Fibroblast of skin of left quadriceps (primary cell): ENCODE results near the gene FCN1.

ENCODE experiments used
- DNase-seq, 2 experiments: peaks; one replicate each; pipeline ENCODE4 v3.0.0-alpha.2; 2013; ENCODE audit warnings: low read depth in 2 of 2

The FCN1 gene

GRCh38 chr9:134951461-134951860 is 33.7 kb upstream of the FCN1 start:
- no peak for DNase-seq

DNA sequence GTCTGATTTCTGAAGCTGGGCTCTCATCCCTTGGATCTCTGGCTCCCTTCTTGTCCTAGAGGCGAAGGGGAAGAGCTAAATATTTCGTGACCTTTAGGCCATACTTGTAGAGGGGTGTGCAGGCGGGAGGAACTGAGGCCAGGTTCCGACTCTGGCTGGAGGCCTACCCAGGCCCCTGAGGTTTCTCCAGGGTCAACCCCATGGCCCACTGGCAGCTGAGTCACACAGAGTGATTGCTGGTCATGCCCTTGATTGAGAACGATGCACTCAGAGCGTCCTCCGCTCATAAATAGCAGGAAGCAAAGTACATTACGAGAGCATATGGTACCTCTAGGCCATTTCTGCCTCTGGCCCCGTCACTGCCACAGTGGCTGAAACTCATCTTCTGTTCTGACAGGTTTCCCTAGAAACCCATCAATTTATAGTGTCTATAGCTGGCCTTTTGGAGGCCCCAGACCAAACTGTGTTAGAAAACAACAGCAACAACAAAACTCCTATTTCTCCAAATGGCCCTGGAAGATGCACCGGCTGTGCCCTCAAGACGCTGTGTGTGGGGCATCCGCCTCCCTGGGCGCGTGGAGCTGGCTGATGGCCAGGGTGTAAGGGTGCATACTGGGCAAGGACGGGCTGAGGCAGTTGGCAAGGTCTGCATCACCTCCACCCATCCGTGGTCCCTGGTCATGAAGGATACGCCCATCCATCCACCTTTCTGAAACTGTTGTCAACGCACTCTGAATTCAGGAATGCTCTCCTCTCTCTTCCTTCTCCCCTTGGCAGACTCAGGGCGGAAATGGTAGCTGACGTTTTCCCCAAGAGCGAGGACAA is 32.9 kb upstream of the FCN1 start:
- no peak for DNase-seq

- DNase-seq, result no peak
These were observed 32.1 kb upstream of the FCN1 start for GRCh38 chr9:134949681-134950385.

- no peak for DNase-seq
These were observed 30.4 kb upstream of the FCN1 start for GRCh38 chr9:134948149-134948548.

- no peak for DNase-seq
These were observed 29.7 kb upstream of the FCN1 start for GRCh38 chr9:134947265-134947955.

DNA sequence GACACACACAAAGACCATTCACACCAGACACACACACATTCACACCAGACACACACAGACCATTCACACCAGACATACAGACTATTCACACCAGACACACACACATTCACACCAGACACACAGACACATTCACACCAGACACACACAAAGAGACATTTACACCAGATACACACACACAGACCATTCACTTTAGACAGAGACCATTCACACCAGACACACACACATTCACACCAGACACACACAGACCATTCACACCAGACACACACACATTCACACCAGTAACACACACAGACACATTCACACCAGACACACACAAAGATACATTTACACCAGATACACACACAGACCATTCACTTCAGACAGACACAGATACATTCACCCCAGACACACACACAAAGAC is 29.0 kb upstream of the FCN1 start:
- DNase-seq, result no peak

- no peak for DNase-seq
These were observed 28.0 kb upstream of the FCN1 start for GRCh38 chr9:134945509-134946275.

- DNase-seq, result no peak
These were observed 27.2 kb upstream of the FCN1 start for GRCh38 chr9:134944916-134945315.

GRCh38 chr9:134944351-134944802 is 26.7 kb upstream of the FCN1 start:
- DNase-seq, result no peak

GRCh38 chr9:134943836-134944235 is 26.1 kb upstream of the FCN1 start:
- DNase-seq, result no peak

GRCh38 chr9:134943411-134943810 is 25.7 kb upstream of the FCN1 start:
- DNase-seq, result no peak

DNA sequence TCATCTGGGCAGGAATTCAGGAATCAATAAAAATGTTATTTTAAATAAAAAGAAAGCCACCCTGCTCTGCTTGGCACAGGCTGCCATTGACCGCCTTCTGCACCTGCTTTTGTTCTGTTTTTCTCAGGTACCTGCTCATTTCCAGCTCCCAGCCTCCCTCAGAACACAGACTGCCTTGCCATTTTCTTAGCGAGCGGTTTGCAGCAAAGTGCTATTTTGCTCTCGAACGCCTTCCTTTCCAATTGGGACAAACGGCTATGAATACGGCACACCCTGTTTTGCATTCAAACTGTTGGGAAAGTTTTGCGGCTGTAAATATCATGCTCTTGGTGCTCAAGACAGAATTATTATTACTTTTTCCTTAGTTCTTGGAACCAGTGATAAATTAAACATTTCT is 25.1 kb upstream of the FCN1 start:
- no peak for DNase-seq

- no peak for DNase-seq
These were observed 24.5 kb upstream of the FCN1 start for GRCh38 chr9:134942011-134942787.

DNA sequence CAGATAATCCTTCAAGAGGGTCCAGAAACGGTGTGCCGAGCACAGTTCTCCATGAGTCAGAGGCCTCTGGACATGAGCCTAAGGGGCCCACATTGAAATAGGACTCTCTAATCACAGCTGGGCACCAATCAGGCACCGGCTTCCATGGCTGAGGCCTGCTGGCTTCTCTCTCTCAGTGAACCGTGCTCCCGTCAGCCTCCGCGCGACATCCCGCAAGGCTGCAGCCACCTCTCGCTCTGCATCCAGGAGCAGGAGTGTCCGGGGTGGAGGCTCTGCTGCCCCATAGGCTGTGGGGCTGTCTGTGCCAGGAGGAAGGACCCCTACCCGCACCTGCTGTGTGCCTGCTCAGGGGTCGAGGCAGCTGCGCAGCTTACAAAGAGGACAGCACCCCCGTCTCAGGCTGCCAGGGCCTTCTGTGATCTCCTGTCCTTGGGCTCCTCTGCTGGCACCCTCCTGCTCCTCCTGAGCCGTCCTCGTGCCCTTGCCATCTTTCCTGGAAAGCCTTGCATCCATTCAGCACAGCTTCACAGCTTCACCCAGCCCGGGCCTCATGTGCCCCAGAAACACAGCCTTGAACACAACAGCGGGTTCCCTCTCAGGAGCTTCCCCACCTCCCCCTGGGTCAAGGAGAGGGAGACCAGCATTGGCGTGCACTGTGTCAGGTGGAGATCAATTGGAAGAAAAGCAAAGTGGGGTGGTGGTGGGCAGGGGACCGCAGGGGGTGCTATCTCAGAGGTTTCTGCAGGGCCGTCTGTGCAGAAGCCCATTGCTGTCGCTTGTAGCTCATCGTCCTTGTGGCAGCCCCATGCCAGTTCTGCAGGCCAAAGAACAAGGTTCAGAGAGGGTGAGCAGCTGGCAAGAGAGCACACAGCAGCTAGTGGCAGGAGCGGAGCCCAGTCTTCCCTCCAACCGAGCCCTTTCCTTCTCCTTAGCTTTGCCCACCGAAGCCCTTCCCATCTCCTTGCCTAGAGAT is 22.8 kb upstream of the FCN1 start:
- no peak for DNase-seq

- no peak for DNase-seq
These were observed 22.1 kb upstream of the FCN1 start for GRCh38 chr9:134939836-134940235.

GRCh38 chr9:134939080-134939733 is 21.5 kb upstream of the FCN1 start:
- no peak for DNase-seq

- DNase-seq, result no peak
These were observed 20.8 kb upstream of the FCN1 start for GRCh38 chr9:134938346-134939079.

- no peak for DNase-seq
These were observed 20.0 kb upstream of the FCN1 start for GRCh38 chr9:134937566-134938345.
